ENCODE results near the gene PLB1. TPM values are rescaled to one million over a fixed set of nuclear protein-coding genes. Genes with fewer than 3 reads are reported as not detected.

Gene PLB1
- total RNA-seq, 1 experiment from 2014 or later = 0.44 TPM

DNA sequence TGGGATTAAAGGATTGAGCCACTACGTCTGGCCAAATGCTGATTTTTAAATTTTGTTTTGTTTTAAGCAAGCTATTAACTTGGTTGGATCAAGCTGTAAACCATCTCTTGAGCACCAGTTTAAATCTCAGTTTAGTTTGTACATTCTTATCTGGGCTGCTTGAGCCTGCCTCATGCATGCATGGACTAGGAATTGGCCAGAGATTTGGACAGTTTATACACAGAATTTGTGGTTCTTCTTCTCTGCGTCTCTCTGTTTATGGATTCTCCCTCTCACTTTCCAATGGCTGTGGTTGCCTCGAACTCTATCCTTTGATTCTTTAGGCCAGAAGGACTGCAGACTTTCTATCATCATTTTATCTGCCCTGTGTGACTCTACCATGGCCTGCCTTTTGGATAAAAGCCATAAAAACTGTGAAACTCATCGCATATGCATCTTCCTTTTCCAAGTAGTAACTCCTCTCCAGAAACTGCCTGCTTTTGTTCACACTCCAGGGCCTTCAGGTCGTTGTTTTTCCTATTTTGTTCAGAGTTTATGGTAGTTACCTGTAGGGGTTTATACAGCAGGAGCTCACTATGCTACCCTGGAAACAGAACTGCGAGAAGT lies 32.5 kb upstream of the PLB1 start:
- no peak overlapping the region for H3K4me3 Mint-ChIP-seq
- ATAC-seq = no peak

DNA sequence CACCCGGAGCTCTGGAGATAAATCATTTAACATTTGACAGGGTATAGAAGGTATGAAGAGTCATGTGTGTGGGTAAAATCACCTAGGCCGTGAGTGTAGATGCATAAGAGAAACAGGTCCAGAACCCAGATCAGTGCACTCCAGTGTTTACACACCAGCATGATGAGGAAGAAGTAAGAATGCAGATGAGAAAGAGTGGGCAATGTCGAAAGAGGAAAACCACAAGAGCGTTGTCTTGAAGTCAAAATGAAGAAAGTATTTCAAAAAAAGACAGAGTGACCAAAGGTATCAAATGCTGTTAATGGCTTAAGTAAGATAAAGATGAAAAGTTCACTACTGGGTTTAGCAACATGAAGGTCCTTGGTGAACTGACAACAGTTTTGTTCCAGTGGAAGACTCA lies 32.0 kb upstream of the PLB1 start:
- CTCF ChIA-PET = no interaction called here
- POLR2A ChIA-PET = no interaction called here
- TF ChIP-seq, protein P1, sequence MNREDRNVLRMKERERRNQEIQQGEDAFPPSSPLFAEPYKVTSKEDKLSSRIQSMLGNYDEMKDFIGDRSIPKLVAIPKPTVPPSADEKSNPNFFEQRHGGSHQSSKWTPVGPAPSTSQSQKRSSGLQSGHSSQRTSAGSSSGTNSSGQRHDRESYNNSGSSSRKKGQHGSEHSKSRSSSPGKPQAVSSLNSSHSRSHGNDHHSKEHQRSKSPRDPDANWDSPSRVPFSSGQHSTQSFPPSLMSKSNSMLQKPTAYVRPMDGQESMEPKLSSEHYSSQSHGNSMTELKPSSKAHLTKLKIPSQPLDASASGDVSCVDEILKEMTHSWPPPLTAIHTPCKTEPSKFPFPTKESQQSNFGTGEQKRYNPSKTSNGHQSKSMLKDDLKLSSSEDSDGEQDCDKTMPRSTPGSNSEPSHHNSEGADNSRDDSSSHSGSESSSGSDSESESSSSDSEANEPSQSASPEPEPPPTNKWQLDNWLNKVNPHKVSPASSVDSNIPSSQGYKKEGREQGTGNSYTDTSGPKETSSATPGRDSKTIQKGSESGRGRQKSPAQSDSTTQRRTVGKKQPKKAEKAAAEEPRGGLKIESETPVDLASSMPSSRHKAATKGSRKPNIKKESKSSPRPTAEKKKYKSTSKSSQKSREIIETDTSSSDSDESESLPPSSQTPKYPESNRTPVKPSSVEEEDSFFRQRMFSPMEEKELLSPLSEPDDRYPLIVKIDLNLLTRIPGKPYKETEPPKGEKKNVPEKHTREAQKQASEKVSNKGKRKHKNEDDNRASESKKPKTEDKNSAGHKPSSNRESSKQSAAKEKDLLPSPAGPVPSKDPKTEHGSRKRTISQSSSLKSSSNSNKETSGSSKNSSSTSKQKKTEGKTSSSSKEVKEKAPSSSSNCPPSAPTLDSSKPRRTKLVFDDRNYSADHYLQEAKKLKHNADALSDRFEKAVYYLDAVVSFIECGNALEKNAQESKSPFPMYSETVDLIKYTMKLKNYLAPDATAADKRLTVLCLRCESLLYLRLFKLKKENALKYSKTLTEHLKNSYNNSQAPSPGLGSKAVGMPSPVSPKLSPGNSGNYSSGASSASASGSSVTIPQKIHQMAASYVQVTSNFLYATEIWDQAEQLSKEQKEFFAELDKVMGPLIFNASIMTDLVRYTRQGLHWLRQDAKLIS (CRISPR knock-in tag; IDR thresholded peaks at IDR 0.05; ENCODE audit: borderline replicate concordance) = no peak
- TF ChIP-seq, protein P2, sequence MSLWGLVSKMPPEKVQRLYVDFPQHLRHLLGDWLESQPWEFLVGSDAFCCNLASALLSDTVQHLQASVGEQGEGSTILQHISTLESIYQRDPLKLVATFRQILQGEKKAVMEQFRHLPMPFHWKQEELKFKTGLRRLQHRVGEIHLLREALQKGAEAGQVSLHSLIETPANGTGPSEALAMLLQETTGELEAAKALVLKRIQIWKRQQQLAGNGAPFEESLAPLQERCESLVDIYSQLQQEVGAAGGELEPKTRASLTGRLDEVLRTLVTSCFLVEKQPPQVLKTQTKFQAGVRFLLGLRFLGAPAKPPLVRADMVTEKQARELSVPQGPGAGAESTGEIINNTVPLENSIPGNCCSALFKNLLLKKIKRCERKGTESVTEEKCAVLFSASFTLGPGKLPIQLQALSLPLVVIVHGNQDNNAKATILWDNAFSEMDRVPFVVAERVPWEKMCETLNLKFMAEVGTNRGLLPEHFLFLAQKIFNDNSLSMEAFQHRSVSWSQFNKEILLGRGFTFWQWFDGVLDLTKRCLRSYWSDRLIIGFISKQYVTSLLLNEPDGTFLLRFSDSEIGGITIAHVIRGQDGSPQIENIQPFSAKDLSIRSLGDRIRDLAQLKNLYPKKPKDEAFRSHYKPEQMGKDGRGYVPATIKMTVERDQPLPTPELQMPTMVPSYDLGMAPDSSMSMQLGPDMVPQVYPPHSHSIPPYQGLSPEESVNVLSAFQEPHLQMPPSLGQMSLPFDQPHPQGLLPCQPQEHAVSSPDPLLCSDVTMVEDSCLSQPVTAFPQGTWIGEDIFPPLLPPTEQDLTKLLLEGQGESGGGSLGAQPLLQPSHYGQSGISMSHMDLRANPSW (CRISPR knock-in tag; conservative IDR thresholded peaks at IDR 0.05; ENCODE audit: low read depth) = no peak
- no peak for TF ChIP-seq EMX1 (CRISPR knock-in tag; IDR thresholded peaks at IDR 0.05)
- no peak for TF ChIP-seq ZNF263 (CRISPR knock-in tag; IDR thresholded peaks at IDR 0.05; ENCODE audit: low read depth)
- no peak for TF ChIP-seq ESRRA (CRISPR knock-in tag; IDR thresholded peaks at IDR 0.05; ENCODE audit: borderline replicate concordance)
- no peak overlapping the region for H3K4me3 Mint-ChIP-seq
- no peaks in the 10 kb centered on the region for H3K36me3 Mint-ChIP-seq
- ATAC-seq (no peak), DNase-seq (ENCODE audit: low spot score) (no peak)
- H3K27ac Mint-ChIP-seq = no peak overlapping the region
- H3K4me1 Mint-ChIP-seq = no peaks in the 10 kb centered on the region
- no peaks in the 10 kb centered on the region for H3K27me3 Mint-ChIP-seq (ENCODE audit: low read depth)
- H3K9me3 Mint-ChIP-seq = peaks cover 15% of the 10 kb centered on the region

More for the DNA sequence above, 32.5 kb upstream of the PLB1 start:
- peaks cover 15% of the 10 kb centered on the region for H3K9me3 Mint-ChIP-seq
- ChIA-PET CTCF (no interaction called here), POLR2A (interaction anchor here (0.7 kb wide), 1 partner anchor 51 kb away, joined by 3 read pairs; no protein-coding TSS in a partner anchor)
- no peak for DNase-seq (ENCODE audit: low spot score)
- no peaks in the 10 kb centered on the region for H3K27me3 Mint-ChIP-seq (ENCODE audit: low read depth)
- H3K4me1 Mint-ChIP-seq = no peaks in the 10 kb centered on the region
- no peaks in the 10 kb centered on the region for H3K36me3 Mint-ChIP-seq
- no peak overlapping the region for H3K27ac Mint-ChIP-seq
- TF ChIP-seq, protein P3, sequence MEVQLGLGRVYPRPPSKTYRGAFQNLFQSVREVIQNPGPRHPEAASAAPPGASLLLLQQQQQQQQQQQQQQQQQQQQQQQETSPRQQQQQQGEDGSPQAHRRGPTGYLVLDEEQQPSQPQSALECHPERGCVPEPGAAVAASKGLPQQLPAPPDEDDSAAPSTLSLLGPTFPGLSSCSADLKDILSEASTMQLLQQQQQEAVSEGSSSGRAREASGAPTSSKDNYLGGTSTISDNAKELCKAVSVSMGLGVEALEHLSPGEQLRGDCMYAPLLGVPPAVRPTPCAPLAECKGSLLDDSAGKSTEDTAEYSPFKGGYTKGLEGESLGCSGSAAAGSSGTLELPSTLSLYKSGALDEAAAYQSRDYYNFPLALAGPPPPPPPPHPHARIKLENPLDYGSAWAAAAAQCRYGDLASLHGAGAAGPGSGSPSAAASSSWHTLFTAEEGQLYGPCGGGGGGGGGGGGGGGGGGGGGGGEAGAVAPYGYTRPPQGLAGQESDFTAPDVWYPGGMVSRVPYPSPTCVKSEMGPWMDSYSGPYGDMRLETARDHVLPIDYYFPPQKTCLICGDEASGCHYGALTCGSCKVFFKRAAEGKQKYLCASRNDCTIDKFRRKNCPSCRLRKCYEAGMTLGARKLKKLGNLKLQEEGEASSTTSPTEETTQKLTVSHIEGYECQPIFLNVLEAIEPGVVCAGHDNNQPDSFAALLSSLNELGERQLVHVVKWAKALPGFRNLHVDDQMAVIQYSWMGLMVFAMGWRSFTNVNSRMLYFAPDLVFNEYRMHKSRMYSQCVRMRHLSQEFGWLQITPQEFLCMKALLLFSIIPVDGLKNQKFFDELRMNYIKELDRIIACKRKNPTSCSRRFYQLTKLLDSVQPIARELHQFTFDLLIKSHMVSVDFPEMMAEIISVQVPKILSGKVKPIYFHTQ (CRISPR knock-in tag; IDR thresholded peaks at IDR 0.05) = no peak
- TF ChIP-seq ZBTB21 (CRISPR knock-in tag; IDR thresholded peaks at IDR 0.05; ENCODE audit: borderline replicate concordance) (no peak), FOXJ3 (CRISPR knock-in tag; IDR thresholded peaks at IDR 0.05; ENCODE audit: borderline replicate concordance) (no peak), SMAD3 (CRISPR knock-in tag; IDR thresholded peaks at IDR 0.05; ENCODE audit: borderline replicate concordance) (no peak), TEAD1 (CRISPR knock-in tag; IDR thresholded peaks at IDR 0.05) (no peak), TEAD4 (CRISPR knock-in tag; IDR thresholded peaks at IDR 0.05) (no peak), TCF7 (CRISPR knock-in tag; IDR thresholded peaks at IDR 0.05; ENCODE audit: low read depth) (no peak), JAZF1 (CRISPR knock-in tag; IDR thresholded peaks at IDR 0.05) (no peak), MYBL2 (CRISPR knock-in tag; IDR thresholded peaks at IDR 0.05) (no peak), SMAD4 (CRISPR knock-in tag; IDR thresholded peaks at IDR 0.05) (no peak), NFYB (CRISPR knock-in tag; conservative IDR thresholded peaks at IDR 0.05; ENCODE audit: low read depth) (no peak), ZNF317 (CRISPR knock-in tag; IDR thresholded peaks at IDR 0.05; ENCODE audit: borderline replicate concordance, low read depth) (no peak), NR1H2 (CRISPR knock-in tag; IDR thresholded peaks at IDR 0.05) (no peak), CBFB (CRISPR knock-in tag; IDR thresholded peaks at IDR 0.05; ENCODE audit: low read depth) (no peak)
- TF ChIP-seq, protein P4, sequence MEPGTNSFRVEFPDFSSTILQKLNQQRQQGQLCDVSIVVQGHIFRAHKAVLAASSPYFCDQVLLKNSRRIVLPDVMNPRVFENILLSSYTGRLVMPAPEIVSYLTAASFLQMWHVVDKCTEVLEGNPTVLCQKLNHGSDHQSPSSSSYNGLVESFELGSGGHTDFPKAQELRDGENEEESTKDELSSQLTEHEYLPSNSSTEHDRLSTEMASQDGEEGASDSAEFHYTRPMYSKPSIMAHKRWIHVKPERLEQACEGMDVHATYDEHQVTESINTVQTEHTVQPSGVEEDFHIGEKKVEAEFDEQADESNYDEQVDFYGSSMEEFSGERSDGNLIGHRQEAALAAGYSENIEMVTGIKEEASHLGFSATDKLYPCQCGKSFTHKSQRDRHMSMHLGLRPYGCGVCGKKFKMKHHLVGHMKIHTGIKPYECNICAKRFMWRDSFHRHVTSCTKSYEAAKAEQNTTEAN (CRISPR knock-in tag; IDR thresholded peaks at IDR 0.05) = no peak
- TF ChIP-seq, protein P5, sequence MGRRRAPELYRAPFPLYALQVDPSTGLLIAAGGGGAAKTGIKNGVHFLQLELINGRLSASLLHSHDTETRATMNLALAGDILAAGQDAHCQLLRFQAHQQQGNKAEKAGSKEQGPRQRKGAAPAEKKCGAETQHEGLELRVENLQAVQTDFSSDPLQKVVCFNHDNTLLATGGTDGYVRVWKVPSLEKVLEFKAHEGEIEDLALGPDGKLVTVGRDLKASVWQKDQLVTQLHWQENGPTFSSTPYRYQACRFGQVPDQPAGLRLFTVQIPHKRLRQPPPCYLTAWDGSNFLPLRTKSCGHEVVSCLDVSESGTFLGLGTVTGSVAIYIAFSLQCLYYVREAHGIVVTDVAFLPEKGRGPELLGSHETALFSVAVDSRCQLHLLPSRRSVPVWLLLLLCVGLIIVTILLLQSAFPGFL (CRISPR knock-in tag; IDR thresholded peaks at IDR 0.05; ENCODE audit: borderline replicate concordance) = no peak
- TF ChIP-seq, protein P6, sequence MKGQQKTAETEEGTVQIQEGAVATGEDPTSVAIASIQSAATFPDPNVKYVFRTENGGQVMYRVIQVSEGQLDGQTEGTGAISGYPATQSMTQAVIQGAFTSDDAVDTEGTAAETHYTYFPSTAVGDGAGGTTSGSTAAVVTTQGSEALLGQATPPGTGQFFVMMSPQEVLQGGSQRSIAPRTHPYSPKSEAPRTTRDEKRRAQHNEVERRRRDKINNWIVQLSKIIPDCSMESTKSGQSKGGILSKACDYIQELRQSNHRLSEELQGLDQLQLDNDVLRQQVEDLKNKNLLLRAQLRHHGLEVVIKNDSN (CRISPR knock-in tag; IDR thresholded peaks at IDR 0.05) = no peak
- TF ChIP-seq, protein P7, sequence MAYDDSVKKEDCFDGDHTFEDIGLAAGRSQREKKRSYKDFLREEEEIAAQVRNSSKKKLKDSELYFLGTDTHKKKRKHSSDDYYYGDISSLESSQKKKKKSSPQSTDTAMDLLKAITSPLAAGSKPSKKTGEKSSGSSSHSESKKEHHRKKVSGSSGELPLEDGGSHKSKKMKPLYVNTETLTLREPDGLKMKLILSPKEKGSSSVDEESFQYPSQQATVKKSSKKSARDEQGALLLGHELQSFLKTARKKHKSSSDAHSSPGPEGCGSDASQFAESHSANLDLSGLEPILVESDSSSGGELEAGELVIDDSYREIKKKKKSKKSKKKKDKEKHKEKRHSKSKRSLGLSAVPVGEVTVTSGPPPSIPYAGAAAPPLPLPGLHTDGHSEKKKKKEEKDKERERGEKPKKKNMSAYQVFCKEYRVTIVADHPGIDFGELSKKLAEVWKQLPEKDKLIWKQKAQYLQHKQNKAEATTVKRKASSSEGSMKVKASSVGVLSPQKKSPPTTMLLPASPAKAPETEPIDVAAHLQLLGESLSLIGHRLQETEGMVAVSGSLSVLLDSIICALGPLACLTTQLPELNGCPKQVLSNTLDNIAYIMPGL (CRISPR knock-in tag; IDR thresholded peaks at IDR 0.05) = no peak
